K562 (cell line): ENCODE data around the gene BCAN. TPM values are rescaled to one million over a fixed set of nuclear protein-coding genes. Genes with fewer than 3 reads are reported as not detected.

Experiments
- BHLHE40 ChIP-seq: IDR thresholded peaks from 2 replicates; pipeline ENCODE4 v1.6.1; 2011; ENCODE audit warnings: low read length, improper control_type of control experiment
- C11orf30 ChIP-seq: fragments of 450-650 bp; IDR thresholded peaks from 2 replicates; pipeline ENCODE4 v1.6.1; 2016; ENCODE audit warnings: low read depth, mild to moderate bottlenecking
- CHCHD3 ChIP-seq: fragments of 250-450 bp; sonication (Bioruptor Pico); IDR thresholded peaks from 2 replicates; pipeline ENCODE4 v2.1.2; 2022; ENCODE audit warnings: mild to moderate bottlenecking
- CXXC5 ChIP-seq: fragments of 250-450 bp; sonication (Bioruptor Pico); IDR thresholded peaks from 2 replicates; pipeline ENCODE4 v1.8.0; 2022; ENCODE audit warnings: inconsistent platforms, mild to moderate bottlenecking, moderate library complexity
- FOXP1 ChIP-seq: sonication (generic); formaldehyde crosslinking; IDR thresholded peaks from 2 replicates; pipeline ENCODE4 v1.8.0; 2022; ENCODE audit warnings: mild to moderate bottlenecking, missing genetic modification reagents
- HDGF ChIP-seq: fragments of 450-650 bp; IDR thresholded peaks from 2 replicates; pipeline ENCODE4 v1.6.1; 2016
- HNRNPL ChIP-seq: fragments of 200-400 bp; formaldehyde crosslinking; IDR thresholded peaks from 2 replicates; pipeline ENCODE4 v1.6.1; 2017; ENCODE audit warnings: low read depth, mild to moderate bottlenecking, low read length
- IRF2 ChIP-seq: sonication (generic); formaldehyde crosslinking; IDR thresholded peaks from 2 replicates; pipeline ENCODE4 v1.8.1; 2022; ENCODE audit warnings: mild to moderate bottlenecking, missing genetic modification reagents
- MEIS2 ChIP-seq: fragments of 450-650 bp; IDR thresholded peaks from 2 replicates; pipeline ENCODE4 v1.6.1; 2014; ENCODE audit warnings: mild to moderate bottlenecking; ENCODE audit not compliant: partially characterized antibody
- NEUROD1 ChIP-seq: fragments of 150-350 bp; IDR thresholded peaks from 2 replicates; pipeline ENCODE4 v1.6.1; 2014; ENCODE audit warnings: borderline replicate concordance, low read length, low read depth; ENCODE audit not compliant: partially characterized antibody
- POLR2AphosphoS5 ChIP-seq: IDR thresholded peaks from 2 replicates; pipeline ENCODE4 v1.6.1; 2011; ENCODE audit warnings: mild to moderate bottlenecking, low read depth, low read length, moderate library complexity; ENCODE audit not compliant: control insufficient read depth, insufficient read depth
- RBM25 ChIP-seq: fragments of 200-400 bp; formaldehyde crosslinking; IDR thresholded peaks from 2 replicates; pipeline ENCODE4 v1.6.1; 2018; ENCODE audit warnings: low read length, low read depth, moderate library complexity; ENCODE audit not compliant: severe bottlenecking
- TAF1 ChIP-seq: IDR thresholded peaks from 2 replicates; pipeline ENCODE4 v1.6.1; 2011; ENCODE audit warnings: mild to moderate bottlenecking, low read length, moderate library complexity; ENCODE audit not compliant: insufficient read depth, control insufficient read depth, severe bottlenecking; ENCODE audit errors: extremely low read depth
- TEAD1 ChIP-seq, 2 experiments: fragments of 450-650 bp in 1 of 2; sonication (generic) in 1 of 2; formaldehyde crosslinking; IDR thresholded peaks; 2 replicates each; pipeline versions ENCODE4 v1.4.0 to v1.8.0; 2020 to 2022; ENCODE audit warnings: mild to moderate bottlenecking in 2 of 2, missing genetic modification reagents in 1 of 2
- polyA plus RNA-seq, 8 experiments: library from polyadenylated mRNA; depleted of rRNA in 4 of 8; stranded (reverse) in 5 of 8; unstranded in 3 of 8; fragments of >200 nt; fragmentation: Nextera tagmentation in 2 of 8; fragmentation: Illumina TruSeq in 1 of 8; extraction: Ambion mirVana in 2 of 8; extraction: Trizol in 1 of 8; gene quantifications; 2 replicates each; pipeline versions ENCODE4 v1.2.1 to v1.2.3, GENCODE V29; 2011 to 2014; ENCODE audit warnings: inconsistent platforms in 1 of 8, missing spikeins in 1 of 8
- total RNA-seq, 7 experiments: library from RNA; depleted of rRNA in 6 of 7; stranded (reverse); fragments of >200 nt in 6 of 7; fragmentation: Illumina TruSeq in 2 of 7; extraction: Trizol in 2 of 7; gene quantifications; 2 replicates each; pipeline versions ENCODE4 v1.2.1 to v1.2.3, GENCODE V29; 2011 to 2021; ENCODE audit warnings: low replicate concordance in 1 of 7
- TF ChIP-seq, protein P1 (sequence below): sonication (generic); formaldehyde crosslinking; IDR thresholded peaks from 2 replicates; pipeline ENCODE4 v1.8.0; 2023; ENCODE audit warnings: missing genetic modification reagents, mild to moderate bottlenecking, borderline replicate concordance
- TF ChIP-seq, protein P2 (sequence below): sonication (generic); formaldehyde crosslinking; IDR thresholded peaks from 2 replicates; pipeline ENCODE4 v1.8.0; 2023; ENCODE audit warnings: mild to moderate bottlenecking, missing genetic modification reagents

Gene BCAN
- total and polyA plus RNA-seq, 9 of the 15 experiments (the other 6 are each of a cell fraction or from before 2014, with no cell fraction given) = 0.04 to 0.33 (median 0.14) TPM; not detected in 5

DNA sequence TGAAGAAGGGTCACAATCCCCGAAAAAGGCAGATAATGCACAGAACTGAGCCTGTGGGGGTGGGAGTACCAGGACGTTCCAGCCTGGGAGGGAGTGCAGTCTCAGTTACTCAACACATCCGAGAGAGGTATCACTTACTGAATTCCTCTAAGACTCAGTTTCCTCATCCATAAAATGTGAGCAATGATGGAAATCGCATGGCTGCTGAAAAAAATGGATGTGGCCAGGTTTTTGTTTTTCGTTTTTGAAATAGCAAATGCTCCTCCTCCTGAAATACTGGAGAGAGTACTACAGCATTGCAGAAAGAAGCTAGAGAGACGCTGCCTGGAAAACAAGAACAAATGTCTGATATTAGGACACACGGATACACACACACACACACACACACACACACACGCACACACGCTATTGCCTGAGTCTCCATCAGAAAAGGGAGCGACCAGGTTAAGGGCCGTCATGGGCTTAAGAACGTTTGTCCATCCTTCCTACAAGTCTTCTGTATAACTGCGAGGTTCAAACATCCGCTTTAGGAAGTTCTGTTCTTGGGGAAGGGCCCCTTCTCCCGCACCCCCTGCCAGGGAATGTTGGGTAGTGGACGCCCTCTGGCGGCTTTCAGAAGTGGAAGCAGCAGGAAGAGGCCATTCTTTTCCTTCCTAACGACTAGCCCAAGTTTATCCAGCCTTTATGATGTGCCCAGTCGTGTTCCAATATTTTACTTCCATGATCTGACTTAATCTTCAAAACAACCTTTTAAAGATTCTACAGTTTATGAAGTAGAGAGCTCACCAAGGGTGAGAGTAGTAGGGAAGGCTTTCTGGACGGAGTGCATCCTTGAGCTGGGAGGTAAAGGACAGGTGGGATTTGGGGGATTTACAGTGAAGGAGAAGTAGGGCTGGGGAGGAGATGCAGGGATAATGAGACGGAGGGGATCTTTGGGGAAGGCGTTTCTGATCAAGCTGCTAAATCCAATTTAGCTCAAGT, 36.0 kb downstream of the BCAN start (continued):
- TF ChIP-seq, protein P1, sequence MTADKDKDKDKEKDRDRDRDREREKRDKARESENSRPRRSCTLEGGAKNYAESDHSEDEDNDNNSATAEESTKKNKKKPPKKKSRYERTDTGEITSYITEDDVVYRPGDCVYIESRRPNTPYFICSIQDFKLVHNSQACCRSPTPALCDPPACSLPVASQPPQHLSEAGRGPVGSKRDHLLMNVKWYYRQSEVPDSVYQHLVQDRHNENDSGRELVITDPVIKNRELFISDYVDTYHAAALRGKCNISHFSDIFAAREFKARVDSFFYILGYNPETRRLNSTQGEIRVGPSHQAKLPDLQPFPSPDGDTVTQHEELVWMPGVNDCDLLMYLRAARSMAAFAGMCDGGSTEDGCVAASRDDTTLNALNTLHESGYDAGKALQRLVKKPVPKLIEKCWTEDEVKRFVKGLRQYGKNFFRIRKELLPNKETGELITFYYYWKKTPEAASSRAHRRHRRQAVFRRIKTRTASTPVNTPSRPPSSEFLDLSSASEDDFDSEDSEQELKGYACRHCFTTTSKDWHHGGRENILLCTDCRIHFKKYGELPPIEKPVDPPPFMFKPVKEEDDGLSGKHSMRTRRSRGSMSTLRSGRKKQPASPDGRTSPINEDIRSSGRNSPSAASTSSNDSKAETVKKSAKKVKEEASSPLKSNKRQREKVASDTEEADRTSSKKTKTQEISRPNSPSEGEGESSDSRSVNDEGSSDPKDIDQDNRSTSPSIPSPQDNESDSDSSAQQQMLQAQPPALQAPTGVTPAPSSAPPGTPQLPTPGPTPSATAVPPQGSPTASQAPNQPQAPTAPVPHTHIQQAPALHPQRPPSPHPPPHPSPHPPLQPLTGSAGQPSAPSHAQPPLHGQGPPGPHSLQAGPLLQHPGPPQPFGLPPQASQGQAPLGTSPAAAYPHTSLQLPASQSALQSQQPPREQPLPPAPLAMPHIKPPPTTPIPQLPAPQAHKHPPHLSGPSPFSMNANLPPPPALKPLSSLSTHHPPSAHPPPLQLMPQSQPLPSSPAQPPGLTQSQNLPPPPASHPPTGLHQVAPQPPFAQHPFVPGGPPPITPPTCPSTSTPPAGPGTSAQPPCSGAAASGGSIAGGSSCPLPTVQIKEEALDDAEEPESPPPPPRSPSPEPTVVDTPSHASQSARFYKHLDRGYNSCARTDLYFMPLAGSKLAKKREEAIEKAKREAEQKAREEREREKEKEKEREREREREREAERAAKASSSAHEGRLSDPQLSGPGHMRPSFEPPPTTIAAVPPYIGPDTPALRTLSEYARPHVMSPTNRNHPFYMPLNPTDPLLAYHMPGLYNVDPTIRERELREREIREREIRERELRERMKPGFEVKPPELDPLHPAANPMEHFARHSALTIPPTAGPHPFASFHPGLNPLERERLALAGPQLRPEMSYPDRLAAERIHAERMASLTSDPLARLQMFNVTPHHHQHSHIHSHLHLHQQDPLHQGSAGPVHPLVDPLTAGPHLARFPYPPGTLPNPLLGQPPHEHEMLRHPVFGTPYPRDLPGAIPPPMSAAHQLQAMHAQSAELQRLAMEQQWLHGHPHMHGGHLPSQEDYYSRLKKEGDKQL (CRISPR knock-in tag) = no peak
- TF ChIP-seq TEAD1 (CRISPR knock-in tag; IDR thresholded peaks at IDR 0.05) (peak; percentile 16 to 81; a peak in 1 of 4 replicates), HDGF (no peak), NEUROD1 (peak; percentile 27), HNRNPL (no peak), TAF1 (no peak), BHLHE40 (peak; percentile 30; the same call in 1 of the 2 replicates), IRF2 (no peak), CXXC5 (CRISPR knock-in tag) (peak; percentile 25; the same call in 1 of the 2 replicates), FOXP1 (CRISPR knock-in tag) (0 out of 2 replicates have a peak, but pooled peaks have one; percentile 55), RBM25 (peak; percentile 3), CHCHD3 (no peak), MEIS2 (no peak), POLR2AphosphoS5 (no peak), C11orf30 (no peak)
- TF ChIP-seq, protein P2, sequence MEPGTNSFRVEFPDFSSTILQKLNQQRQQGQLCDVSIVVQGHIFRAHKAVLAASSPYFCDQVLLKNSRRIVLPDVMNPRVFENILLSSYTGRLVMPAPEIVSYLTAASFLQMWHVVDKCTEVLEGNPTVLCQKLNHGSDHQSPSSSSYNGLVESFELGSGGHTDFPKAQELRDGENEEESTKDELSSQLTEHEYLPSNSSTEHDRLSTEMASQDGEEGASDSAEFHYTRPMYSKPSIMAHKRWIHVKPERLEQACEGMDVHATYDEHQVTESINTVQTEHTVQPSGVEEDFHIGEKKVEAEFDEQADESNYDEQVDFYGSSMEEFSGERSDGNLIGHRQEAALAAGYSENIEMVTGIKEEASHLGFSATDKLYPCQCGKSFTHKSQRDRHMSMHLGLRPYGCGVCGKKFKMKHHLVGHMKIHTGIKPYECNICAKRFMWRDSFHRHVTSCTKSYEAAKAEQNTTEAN (CRISPR knock-in tag) = no peak
